ENCODE measurements around the gene KBTBD7. TPM values are rescaled to one million over a fixed set of nuclear protein-coding genes. Genes with fewer than 3 reads are reported as not detected.
A peak's percentile ranks its signal among the peaks of the same experiment; 100 is the strongest.

Gene KBTBD7
- total and polyA plus RNA-seq, 9 of the 15 experiments (the other 6 are each of a cell fraction or from before 2014, with no cell fraction given): 1.8 to 4.4 (median 3.3) TPM

DNA sequence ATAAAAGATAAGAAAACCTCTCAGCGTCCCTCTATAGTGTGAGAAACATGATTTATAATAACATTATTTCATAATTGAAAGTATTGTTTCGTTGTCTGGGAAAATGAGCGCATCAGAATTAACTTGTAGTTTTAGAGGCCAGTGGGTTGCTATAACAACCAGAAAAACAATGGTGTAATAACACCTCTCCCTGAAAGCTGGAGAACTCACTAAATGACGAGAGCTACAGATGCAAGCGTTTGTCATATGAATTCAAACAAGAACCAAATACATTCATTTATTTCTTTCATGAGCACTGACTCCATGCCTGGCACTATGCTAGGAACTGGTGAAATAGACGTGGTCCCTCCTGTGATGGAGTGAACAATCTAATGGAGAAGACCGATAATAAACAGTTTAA, 16.3 kb downstream of the KBTBD7 start:
- ATAC-seq (no peak), DNase-seq (ENCODE audit: extremely low read depth in 1 of 4, low spot score in 3 of 4) (no peak), FAIRE-seq (no peak)
- no TSS peak for BruUV-seq (replicated peaks)
- intact Hi-C loops (cut with micrococcal nuclease) (no loop called here), in situ Hi-C loops (cut with MboI) (no loop called here)
- H2AFZ ChIP-seq (ENCODE audit: low read depth, low read length): no peak overlapping the region
- TF ChIP-seq ZNF830 (CRISPR knock-in tag; IDR thresholded peaks at IDR 0.05): no peak
- TF ChIP-seq RFX1 (IDR thresholded peaks at IDR 0.05): peak; percentile 65
- TF ChIP-seq, protein P1, sequence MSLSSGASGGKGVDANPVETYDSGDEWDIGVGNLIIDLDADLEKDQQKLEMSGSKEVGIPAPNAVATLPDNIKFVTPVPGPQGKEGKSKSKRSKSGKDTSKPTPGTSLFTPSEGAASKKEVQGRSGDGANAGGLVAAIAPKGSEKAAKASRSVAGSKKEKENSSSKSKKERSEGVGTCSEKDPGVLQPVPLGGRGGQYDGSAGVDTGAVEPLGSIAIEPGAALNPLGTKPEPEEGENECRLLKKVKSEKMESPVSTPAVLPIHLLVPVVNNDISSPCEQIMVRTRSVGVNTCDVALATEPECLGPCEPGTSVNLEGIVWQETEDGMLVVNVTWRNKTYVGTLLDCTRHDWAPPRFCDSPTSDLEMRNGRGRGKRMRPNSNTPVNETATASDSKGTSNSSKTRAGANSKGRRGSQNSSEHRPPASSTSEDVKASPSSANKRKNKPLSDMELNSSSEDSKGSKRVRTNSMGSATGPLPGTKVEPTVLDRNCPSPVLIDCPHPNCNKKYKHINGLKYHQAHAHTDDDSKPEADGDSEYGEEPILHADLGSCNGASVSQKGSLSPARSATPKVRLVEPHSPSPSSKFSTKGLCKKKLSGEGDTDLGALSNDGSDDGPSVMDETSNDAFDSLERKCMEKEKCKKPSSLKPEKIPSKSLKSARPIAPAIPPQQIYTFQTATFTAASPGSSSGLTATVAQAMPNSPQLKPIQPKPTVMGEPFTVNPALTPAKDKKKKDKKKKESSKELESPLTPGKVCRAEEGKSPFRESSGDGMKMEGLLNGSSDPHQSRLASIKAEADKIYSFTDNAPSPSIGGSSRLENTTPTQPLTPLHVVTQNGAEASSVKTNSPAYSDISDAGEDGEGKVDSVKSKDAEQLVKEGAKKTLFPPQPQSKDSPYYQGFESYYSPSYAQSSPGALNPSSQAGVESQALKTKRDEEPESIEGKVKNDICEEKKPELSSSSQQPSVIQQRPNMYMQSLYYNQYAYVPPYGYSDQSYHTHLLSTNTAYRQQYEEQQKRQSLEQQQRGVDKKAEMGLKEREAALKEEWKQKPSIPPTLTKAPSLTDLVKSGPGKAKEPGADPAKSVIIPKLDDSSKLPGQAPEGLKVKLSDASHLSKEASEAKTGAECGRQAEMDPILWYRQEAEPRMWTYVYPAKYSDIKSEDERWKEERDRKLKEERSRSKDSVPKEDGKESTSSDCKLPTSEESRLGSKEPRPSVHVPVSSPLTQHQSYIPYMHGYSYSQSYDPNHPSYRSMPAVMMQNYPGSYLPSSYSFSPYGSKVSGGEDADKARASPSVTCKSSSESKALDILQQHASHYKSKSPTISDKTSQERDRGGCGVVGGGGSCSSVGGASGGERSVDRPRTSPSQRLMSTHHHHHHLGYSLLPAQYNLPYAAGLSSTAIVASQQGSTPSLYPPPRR (CRISPR knock-in tag; IDR thresholded peaks at IDR 0.05; ENCODE audit: borderline replicate concordance): no peak
- no peak for TF ChIP-seq TBP (optimal IDR thresholded peaks at IDR 0.05; ENCODE audit: low read depth, low read length)
- peak; percentile 60 for TF ChIP-seq FOXJ2 (tag; IDR thresholded peaks at IDR 0.05)
- H4K20me1 ChIP-seq (replicated peaks; ENCODE audit: control insufficient read depth, insufficient read depth, low read length): no peaks in the 10 kb centered on the region
- H3K27ac ChIP-seq (ENCODE audit: extremely low read depth, low read depth, low read length): no peak overlapping the region
- no peaks in the 10 kb centered on the region for H3K27me3 ChIP-seq (ENCODE audit: control insufficient read depth in 2 of 2, insufficient read depth in 2 of 2, low read length in 2 of 2)
- ChIA-PET CTCF (ENCODE audit: low intra/inter-chr PET ratio) (no interaction called here), POLR2A (interaction anchor here (0.5 kb wide), 1 partner anchor 11 kb away, joined by 3 read pairs; no protein-coding TSS in a partner anchor)
- H3K4me3 ChIP-seq: no peak overlapping the region
- no peaks in the 10 kb centered on the region for H3K9me1 ChIP-seq (ENCODE audit: control insufficient read depth, insufficient read depth, low read length)
- H3K9ac ChIP-seq (ENCODE audit: insufficient read depth in 1 of 2, low read depth in 2 of 2, low read length in 2 of 2): no peak overlapping the region
- H3K36me3 ChIP-seq (ENCODE audit: control insufficient read depth, insufficient read depth, low read length): no peaks in the 10 kb centered on the region
- 40% methylated on average over 7 of the region's 7 CpGs for WGBS (ENCODE audit: insufficient coverage, low coverage, missing lambda C conversion rate)
- H3K79me2 ChIP-seq (ENCODE audit: control insufficient read depth, insufficient read depth, low read length): no peaks in the 10 kb centered on the region
- H3K9me3 ChIP-seq (replicated peaks; ENCODE audit: control insufficient read depth, insufficient read depth, low read depth, low read length): peaks cover 1% of the 10 kb centered on the region; the same call in 1 of the 2 replicates
- no peak overlapping the region for H3K4me2 ChIP-seq (ENCODE audit: insufficient read depth, low read length)
- peaks cover 0 to 4% of the 10 kb centered on the region in 2 experiments; a peak in 1 of 5 replicates for H3K4me1 ChIP-seq (replicated peaks in 1 of 2; ENCODE audit: control insufficient read depth in 2 of 2, insufficient read depth in 2 of 2, low read length in 2 of 2)
